GM19467 (cell line): ENCODE data around the gene KIF4B.
"Not testable (repeated sequence)": the region's sequence is repeated elsewhere in the genome, so short reads cannot be mapped to it uniquely, and the experiment has no call there.

Source experiments
- ATAC-seq: cut with Tn5 transposase; IDR thresholded peaks from one replicate; pipeline ENCODE4 v1.9.1; 2021; ENCODE audit warnings: mild to moderate bottlenecking, moderate library complexity; ENCODE audit not compliant: unreplicated experiment

The KIF4B gene

DNA sequence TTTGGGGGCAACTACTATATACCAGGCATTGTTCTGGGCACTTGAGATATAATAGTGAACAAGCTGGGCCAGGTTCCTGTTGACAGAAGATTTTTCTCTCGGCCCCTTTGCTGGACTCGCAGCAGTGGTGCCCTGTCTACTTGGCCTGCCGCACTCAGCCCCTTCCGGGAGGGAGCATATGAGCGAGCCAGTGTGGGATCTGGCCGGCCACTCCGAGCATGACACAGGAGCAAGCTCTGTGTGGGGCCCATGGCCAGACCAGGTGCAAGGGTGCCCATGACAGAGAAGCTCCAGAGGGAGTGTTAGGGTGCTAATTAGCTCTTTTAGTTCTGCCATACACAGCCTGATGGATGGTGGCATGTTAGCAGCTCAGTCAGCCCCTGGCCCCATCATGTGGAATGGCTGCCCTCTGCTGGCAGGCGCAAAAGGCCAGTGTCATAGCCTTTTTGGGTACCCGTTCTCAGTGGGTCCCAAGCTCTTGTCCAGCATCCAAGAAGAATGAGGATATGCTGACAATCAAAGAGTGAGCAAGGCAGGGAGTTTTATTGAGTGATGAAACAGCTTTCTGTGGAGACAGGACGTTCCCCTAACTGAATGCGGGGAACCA lies 9.3 kb upstream of the KIF4B start:
- ATAC-seq = no peak

GRCh38 chr5:155006265-155006664 lies 7.3 kb upstream of the KIF4B start:
- not testable (repeated sequence) for ATAC-seq

GRCh38 chr5:155008669-155009068 lies 4.9 kb upstream of the KIF4B start:
- no peak for ATAC-seq

GRCh38 chr5:155010881-155011280 lies 2.7 kb upstream of the KIF4B start:
- ATAC-seq = no peak

GRCh38 chr5:155015239-155015638 lies 1.7 kb downstream of the KIF4B start:
- no peak for ATAC-seq

- ATAC-seq = peak; percentile 93
Measured at GRCh38 chr5:155017610-155018009, 4.1 kb downstream of the KIF4B start.

GRCh38 chr5:155019601-155020226 lies 6.2 kb downstream of the KIF4B start:
- ATAC-seq = no peak

GRCh38 chr5:155021842-155022241 lies 8.3 kb downstream of the KIF4B start:
- ATAC-seq = no peak

DNA sequence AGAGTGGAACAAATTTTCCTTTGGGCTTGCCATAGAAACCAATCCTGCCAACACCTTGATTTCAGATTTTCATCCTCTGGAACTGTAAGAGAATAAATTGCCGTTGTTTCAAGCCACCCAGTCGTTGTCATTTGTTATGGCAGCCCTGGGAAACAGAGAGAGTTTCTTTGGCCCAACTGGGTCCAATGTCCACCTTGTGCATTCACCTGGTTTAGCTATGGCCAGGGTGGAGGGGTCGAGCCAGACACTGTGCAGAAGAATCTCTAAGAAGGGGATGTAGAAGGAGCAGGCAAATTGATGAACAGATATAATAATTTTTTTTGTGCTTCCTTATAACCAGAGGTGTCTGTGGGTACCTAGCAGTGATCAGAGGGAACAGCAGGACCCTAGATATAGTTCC lies 9.8 kb downstream of the KIF4B start:
- ATAC-seq = no peak

- no peak for ATAC-seq
Measured at GRCh38 chr5:155024015-155024414, 10.5 kb downstream of the KIF4B start.

DNA sequence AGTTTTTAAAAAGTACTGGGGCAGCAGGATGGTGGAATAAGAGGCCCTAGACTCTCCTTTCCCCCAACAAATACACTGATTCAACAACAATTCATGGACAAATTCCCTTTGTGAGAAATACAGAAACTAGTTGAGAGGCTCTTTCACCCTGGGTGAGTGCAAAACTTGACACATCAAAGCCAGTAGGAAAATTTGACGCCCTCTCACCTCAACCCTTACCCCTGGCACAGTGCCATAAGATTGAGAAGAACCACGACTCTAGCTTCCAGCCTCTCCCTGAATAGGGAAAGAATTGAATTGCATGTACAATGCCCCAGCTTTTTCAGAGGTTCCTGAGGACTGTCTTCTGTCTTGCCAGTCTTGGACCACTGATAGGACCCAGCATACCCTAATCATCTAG lies 12.3 kb downstream of the KIF4B start:
- ATAC-seq = no peak

GRCh38 chr5:155027993-155028629 lies 14.6 kb downstream of the KIF4B start:
- no peak for ATAC-seq

DNA sequence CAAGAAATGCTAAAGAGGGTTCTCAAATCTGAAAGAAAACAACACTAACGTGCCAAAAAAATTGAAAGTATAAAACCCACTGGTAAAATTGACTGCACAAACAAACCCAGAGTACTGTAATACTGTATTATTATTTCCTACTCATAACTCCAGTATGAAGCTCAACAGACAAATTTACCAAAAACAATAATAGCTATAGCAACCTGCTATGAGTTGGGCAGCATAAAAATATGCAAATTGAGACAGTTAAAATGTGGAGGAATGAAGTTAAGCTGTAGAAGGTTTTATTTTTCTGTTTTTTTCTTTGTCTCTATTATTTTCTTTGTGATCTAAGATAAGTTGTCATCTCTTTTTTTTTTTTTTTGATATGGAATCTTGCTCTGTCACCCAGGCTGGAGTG lies 15.7 kb downstream of the KIF4B start:
- no peak for ATAC-seq

GRCh38 chr5:155034145-155034744 lies 20.7 kb downstream of the KIF4B start:
- ATAC-seq = not testable (repeated sequence)

DNA sequence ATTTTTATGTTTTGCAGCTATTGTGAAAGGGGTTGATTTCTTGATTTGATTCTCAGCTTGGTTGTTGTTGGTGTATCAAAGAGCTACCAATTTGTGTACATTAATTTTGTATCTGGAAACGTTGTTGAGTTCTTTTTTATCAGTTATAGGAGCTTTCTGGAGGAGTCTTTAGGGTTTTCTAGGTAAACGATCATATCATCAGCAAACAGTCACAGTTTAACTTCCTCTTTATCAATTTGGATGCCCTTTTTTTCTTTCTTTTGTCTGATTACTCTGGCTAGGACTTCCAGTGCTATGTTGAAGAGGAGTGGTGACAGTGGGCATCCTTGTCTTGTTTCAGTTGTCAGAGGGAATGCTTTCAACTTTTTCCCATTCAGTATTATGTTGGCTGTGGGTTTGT lies 21.5 kb downstream of the KIF4B start:
- ATAC-seq = not testable (repeated sequence)

DNA sequence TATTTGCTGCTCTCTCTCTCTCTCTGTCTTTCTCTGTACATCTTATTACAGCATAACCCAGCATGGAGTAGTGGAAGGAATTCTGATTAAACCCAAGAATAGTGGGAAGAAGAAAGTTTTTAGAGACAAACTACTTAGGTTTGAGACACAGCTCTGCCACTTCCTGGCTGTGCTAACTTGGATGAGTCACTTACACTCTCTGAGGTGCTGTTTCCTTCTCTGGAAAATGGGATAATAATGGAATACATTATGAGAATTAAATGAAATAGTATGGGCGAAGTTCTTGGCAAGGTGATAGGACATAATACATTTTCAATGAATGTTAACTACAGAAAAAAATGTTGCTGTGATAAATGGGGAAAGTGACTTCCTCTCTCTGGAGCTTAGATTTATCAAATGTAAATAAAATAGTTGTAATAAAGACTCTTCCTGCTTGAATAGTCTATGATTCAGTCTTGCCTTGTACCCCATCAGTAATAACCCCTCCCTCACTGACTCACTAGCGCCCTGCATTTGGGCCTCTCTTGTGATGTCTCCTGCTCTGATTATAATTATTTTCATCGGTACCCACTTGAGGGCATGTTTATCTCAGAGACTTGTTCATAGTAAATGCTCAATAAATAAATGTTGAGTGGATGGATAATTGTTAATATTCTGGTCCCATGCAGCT lies 27.6 kb downstream of the KIF4B start:
- ATAC-seq = no peak

GRCh38 chr5:155044591-155044990 lies 31.0 kb downstream of the KIF4B start:
- ATAC-seq = no peak

DNA sequence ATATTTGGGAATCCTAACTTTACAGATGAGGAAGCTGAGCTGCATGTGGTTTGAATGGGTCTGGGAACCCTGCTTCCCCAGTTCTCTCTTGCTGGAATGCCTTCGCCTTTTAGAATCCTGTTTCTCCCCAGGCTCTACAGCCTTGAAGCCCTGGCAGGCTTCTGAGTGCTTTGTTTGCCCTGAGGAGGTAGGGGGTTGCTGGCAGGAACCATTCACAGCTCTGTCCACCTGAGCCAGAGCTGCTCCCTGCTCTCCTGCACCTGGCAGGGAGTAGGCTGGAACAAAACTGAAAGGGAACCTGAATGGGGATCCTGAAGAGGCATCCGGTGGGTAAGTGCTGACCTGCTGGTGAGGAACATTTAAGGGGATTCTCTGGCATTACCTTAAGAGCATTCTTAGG lies 33.0 kb downstream of the KIF4B start:
- no peak for ATAC-seq

DNA sequence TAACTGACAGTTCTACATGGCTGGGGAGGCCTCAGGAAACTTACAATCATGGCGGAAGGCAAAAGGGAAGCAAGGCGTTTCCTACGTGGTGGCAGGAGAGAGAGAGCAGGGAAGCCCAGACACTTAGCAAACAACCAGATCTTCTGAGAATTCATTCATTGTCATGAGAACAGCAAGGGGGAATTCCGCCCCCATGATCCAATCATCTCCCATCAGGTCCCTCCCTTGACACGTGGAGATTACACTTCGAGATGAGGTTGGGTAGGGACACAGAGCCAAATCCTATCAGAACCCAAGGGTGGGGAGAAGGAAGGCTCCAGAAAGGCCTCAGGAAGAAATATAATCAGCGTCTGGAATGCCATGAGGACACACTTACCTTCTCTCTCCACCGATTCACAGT lies 34.3 kb downstream of the KIF4B start:
- no peak for ATAC-seq

- no peak for ATAC-seq
Measured at GRCh38 chr5:155049569-155050383, 36.2 kb downstream of the KIF4B start.
